ENCODE data around the gene CYB5R2.

CYB5R2 gene

DNA sequence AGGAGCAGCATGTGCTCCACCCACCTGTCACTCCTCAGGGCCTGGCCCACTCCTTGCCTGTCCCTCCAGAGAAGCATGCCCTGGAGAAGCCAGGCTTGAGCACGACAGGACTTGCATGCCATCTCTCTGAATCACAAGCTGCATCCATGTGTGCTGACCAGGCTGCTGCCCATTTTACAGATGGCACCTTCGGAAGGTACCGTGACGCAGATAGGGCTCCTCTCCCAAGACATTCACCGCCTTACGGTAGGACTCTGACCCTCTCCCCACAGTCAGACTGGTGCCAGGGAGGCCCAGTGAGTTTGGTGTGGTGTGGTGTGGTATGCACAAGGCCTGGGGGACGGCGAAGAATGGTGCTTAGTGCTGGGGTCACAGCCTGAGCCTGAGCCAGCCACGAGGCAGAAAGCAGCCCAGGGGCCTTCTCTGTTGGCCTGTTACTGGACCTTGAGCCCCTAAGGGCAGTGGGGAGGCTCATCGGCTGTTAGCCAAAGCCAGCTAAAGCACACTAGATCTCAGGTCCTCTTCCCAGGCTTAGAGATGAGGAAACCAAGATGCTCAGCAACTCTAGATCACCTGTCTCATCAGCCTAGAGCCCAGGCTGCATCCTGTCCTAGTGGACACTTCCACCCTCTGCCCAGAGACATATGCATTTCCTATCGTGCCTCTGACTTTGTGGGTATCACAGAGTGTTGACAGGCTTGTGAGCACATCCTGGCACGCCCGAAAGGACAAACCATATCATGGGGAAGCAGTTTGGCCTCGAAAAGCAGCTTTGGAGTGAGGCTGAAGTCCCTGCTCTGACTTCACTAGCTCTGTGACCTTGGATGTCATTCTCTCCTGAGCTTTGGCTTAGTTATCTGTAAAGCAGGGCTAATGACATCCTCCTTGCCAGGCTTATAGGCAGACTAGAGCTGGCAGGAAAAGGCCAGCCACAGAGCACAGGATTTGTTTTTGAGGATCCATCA lies 17.8 kb downstream of the CYB5R2 start:
- H3K27ac Mint-ChIP-seq = no peak overlapping the region
- H3K9me3 Mint-ChIP-seq = no peaks in the 10 kb centered on the region
- ATAC-seq = no peak
- no peaks in the 10 kb centered on the region for H3K4me1 Mint-ChIP-seq
- no peak for DNase-seq
- no peaks in the 10 kb centered on the region for H3K27me3 Mint-ChIP-seq
- no peak overlapping the region for H3K4me3 Mint-ChIP-seq

GRCh38 chr11:7654195-7654705 lies 19.1 kb downstream of the CYB5R2 start:
- no peaks in the 10 kb centered on the region for H3K27me3 Mint-ChIP-seq
- DNase-seq = no peak

DNA sequence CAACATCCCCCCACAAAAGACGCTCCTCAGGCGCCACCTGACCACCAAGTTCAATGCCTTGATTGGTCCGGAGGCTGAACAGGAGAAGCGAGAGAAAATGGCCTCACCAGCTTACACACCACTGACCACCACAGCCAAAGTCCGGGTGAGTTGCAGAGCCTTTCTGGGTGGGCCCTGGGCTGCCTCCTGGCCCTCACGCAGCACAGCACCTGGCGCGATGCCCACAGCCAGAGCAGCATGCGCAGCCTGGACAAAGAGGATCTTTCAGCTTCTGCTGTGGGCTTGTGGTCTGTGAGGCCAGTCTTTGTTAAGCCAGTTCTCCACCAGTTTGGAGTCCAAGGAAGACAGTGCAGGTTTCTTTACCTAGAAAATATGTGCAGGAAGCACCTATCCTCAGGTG lies 21.6 kb downstream of the CYB5R2 start:
- Mint-ChIP-seq H3K4me3 (no peak overlapping the region), H3K27me3 (no peaks in the 10 kb centered on the region), H3K4me1 (no peaks in the 10 kb centered on the region), H3K9me3 (no peaks in the 10 kb centered on the region), H3K27ac (no peak overlapping the region)
- DNase-seq (no peak), ATAC-seq (no peak)

More at GRCh38 chr11:7654195-7654705, 19.1 kb downstream of the CYB5R2 start:
- no peak for ATAC-seq
- Mint-ChIP-seq H3K4me3 (no peak overlapping the region), H3K9me3 (no peaks in the 10 kb centered on the region), H3K4me1 (no peaks in the 10 kb centered on the region), H3K27ac (peak overlapping the region in 1 of 2 donors; percentile 48)

DNA sequence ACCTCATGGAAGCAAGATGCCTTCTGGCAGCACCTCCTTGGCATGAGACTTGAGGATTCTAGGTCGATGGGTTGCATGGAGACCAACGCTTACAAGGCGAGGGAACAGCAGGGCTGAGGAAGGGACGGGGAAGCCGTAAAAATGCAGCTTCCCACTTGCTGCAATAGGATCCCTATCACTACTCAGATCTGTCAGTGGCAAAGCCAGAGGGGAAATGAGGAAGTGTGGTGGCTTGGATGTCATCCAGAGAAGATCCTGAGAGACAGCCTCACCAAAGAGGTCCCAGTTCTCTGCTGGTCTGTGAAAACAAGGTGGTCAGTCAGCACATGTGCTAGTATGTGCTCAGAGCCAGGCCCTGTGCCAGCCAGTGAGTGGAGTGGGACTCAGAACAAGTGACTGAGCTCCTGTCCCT lies 22.2 kb downstream of the CYB5R2 start:
- Mint-ChIP-seq H3K27ac (peak overlapping the region in 1 of 2 donors; percentile 48), H3K27me3 (no peaks in the 10 kb centered on the region), H3K4me1 (no peaks in the 10 kb centered on the region), H3K4me3 (no peak overlapping the region), H3K9me3 (no peaks in the 10 kb centered on the region)
- DNase-seq (no peak), ATAC-seq (no peak)

DNA sequence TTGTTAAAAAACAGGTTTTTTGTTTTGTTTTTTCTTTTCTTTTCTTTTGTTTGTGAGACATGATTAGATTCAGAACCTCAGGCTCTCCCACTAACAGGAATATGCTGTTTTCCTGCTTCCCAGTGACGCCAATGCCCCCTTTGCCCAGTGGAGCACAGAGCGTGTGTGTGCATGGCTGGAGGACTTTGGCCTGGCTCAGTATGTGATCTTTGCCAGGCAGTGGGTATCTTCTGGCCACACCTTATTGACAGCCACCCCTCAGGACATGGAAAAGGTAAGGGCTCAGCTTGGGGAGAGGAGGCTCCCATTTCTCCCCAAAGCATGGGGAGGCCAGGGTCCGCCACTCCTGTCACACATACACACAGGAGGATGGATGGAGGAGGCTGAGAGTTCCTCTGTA lies 25.0 kb downstream of the CYB5R2 start:
- Mint-ChIP-seq H3K27ac (no peak overlapping the region), H3K9me3 (no peaks in the 10 kb centered on the region), H3K4me1 (no peaks in the 10 kb centered on the region), H3K4me3 (no peak overlapping the region), H3K27me3 (no peaks in the 10 kb centered on the region)
- ATAC-seq = peak; percentile 20
- DNase-seq = no peak

- Mint-ChIP-seq H3K4me1 (no peaks in the 10 kb centered on the region), H3K4me3 (no peak overlapping the region), H3K9me3 (no peaks in the 10 kb centered on the region), H3K27me3 (no peaks in the 10 kb centered on the region), H3K27ac (no peak overlapping the region)
- DNase-seq = no peak
- ATAC-seq = no peak
Observed at GRCh38 chr11:7646866-7647265, 26.4 kb downstream of the CYB5R2 start.

GRCh38 chr11:7645206-7645605 lies 28.1 kb downstream of the CYB5R2 start:
- DNase-seq (no peak), ATAC-seq (no peak)
- Mint-ChIP-seq H3K27ac (no peak overlapping the region), H3K4me1 (no peaks in the 10 kb centered on the region), H3K4me3 (no peak overlapping the region), H3K27me3 (no peaks in the 10 kb centered on the region), H3K9me3 (no peaks in the 10 kb centered on the region)

- Mint-ChIP-seq H3K4me3 (no peak overlapping the region), H3K4me1 (no peaks in the 10 kb centered on the region), H3K27ac (peak overlapping the region in 1 of 2 donors; percentile 0), H3K27me3 (no peaks in the 10 kb centered on the region), H3K9me3 (no peaks in the 10 kb centered on the region)
- ATAC-seq (no peak), DNase-seq (no peak)
Observed at GRCh38 chr11:7643314-7643713, 30.0 kb downstream of the CYB5R2 start.

GRCh38 chr11:7642747-7643146 lies 30.6 kb downstream of the CYB5R2 start:
- Mint-ChIP-seq H3K4me1 (no peaks in the 10 kb centered on the region), H3K9me3 (no peaks in the 10 kb centered on the region), H3K4me3 (no peak overlapping the region), H3K27ac (no peak overlapping the region), H3K27me3 (no peaks in the 10 kb centered on the region)
- ATAC-seq (no peak), DNase-seq (no peak)

DNA sequence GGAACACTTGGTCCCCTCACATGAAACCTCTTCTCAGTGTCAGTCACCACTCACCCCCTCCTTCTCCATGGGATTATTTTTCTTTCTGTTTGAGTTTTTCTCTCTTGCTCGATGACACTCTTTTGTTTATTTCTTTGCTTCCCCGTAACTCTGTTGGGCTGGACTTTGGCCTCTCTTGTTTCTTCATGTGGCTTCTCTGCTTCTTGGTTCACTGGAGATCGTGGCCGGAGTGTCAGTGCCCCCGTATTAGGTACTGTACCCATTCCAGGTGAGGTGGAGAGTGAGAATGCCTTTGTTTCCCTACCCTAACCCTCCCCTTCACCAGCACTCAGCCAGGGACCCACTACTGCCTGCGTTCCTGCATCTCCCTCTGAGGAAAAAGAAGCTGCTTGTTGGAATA lies 32.5 kb downstream of the CYB5R2 start:
- no peaks in the 10 kb centered on the region for H3K27me3 Mint-ChIP-seq
- ATAC-seq (no peak), DNase-seq (no peak)
- H3K4me3 Mint-ChIP-seq = no peak overlapping the region
- peak overlapping the region in 1 of 2 donors; percentile 40 for H3K27ac Mint-ChIP-seq
- no peaks in the 10 kb centered on the region for H3K4me1 Mint-ChIP-seq
- no peaks in the 10 kb centered on the region for H3K9me3 Mint-ChIP-seq

DNA sequence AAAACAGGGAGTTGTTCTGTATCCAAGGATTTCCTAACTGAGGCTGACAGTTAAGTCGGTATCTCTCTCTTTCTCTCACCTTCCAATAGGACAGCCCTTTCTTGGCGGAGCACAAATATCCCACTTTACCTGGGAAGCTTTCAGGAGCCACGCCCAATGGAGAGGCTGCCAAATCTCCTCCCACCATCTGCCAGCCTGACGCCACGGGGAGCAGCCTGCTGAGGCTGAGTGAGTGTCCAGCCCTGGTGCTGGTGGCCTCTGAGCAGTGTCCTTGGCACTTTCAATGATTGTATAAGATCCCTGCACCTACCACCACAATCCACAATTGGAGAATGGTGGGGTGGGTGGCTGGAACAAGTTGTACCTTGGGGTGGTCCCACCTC lies 33.7 kb downstream of the CYB5R2 start:
- no peak for DNase-seq
- Mint-ChIP-seq H3K9me3 (no peaks in the 10 kb centered on the region), H3K4me3 (no peak overlapping the region), H3K4me1 (no peaks in the 10 kb centered on the region), H3K27ac (no peak overlapping the region), H3K27me3 (no peaks in the 10 kb centered on the region)
- ATAC-seq = no peak

GRCh38 chr11:7638710-7639642 lies 34.3 kb downstream of the CYB5R2 start:
- ATAC-seq (no peak), DNase-seq (no peak)
- H3K9me3 Mint-ChIP-seq = no peaks in the 10 kb centered on the region
- H3K4me3 Mint-ChIP-seq = no peak overlapping the region
- no peaks in the 10 kb centered on the region for H3K4me1 Mint-ChIP-seq
- H3K27me3 Mint-ChIP-seq = no peaks in the 10 kb centered on the region
- H3K27ac Mint-ChIP-seq = peak overlapping the region in 1 of 2 donors; percentile 3

DNA sequence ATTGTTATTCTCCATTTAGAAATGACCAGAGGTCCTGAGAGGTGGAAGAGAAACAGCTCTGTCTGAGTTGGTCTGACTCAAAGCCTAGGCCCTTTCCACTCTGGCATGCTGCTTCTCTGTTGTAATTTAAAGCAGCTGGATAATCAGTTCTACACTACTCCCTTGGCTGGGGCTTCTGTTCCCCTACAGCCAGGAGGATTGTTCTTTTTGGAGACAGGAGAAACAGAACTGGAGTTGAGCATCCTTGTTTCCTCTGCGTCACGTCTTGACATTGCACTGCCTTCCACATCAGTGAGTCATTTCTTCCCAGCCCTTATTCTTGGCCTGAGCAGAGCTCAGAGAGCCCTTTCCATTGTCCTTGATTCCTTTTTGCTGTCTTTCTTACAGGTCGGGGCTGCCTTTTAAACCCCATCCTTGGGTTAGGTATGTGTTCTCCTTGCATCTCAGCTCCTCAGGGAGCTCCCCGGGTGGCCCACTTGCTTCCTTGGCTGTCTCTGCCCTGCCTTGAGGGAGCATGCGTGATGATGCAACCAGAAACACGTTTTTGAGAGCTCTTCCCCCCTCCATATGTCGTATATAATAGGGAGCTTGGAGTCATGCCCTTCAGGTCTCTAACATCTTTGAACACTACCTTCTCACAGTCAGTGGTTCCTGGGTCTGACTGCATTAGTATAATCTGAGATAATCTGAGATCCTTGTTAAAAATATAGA lies 35.7 kb downstream of the CYB5R2 start:
- ATAC-seq (no peak), DNase-seq (no peak)
- no peaks in the 10 kb centered on the region for H3K4me1 Mint-ChIP-seq
- H3K27me3 Mint-ChIP-seq = no peaks in the 10 kb centered on the region
- H3K9me3 Mint-ChIP-seq = no peaks in the 10 kb centered on the region
- no peak overlapping the region for H3K4me3 Mint-ChIP-seq
- peak overlapping the region in 1 of 2 donors; percentile 95 for H3K27ac Mint-ChIP-seq

- Mint-ChIP-seq H3K4me3 (no peak overlapping the region), H3K27ac (no peak overlapping the region), H3K9me3 (no peaks in the 10 kb centered on the region), H3K4me1 (no peaks in the 10 kb centered on the region), H3K27me3 (no peaks in the 10 kb centered on the region)
- ATAC-seq (no peak), DNase-seq (no peak)
Observed at GRCh38 chr11:7636350-7636749, 37.0 kb downstream of the CYB5R2 start.

- DNase-seq = no peak
- no peaks in the 10 kb centered on the region for H3K27me3 Mint-ChIP-seq
- ATAC-seq = no peak
- no peaks in the 10 kb centered on the region for H3K9me3 Mint-ChIP-seq
- H3K27ac Mint-ChIP-seq = no peak overlapping the region
- no peak overlapping the region for H3K4me3 Mint-ChIP-seq
- H3K4me1 Mint-ChIP-seq = no peaks in the 10 kb centered on the region
Observed at GRCh38 chr11:7635708-7636107, 37.6 kb downstream of the CYB5R2 start.
